HG03196 (cell line): ENCODE data around the gene CASP7.
"Not testable (repeated sequence)": the region's sequence is repeated elsewhere in the genome, so short reads cannot be mapped to it uniquely, and the experiment has no call there.

Source experiments
- ATAC-seq: cut with Tn5 transposase; IDR thresholded peaks from one replicate; pipeline ENCODE4 v1.9.1; 2021; ENCODE audit not compliant: unreplicated experiment

Gene CASP7

GRCh38 chr10:113679463-113680189 is at the start of gene CASP7:
Gene CASP7 (plus strand): TSS chr10:113679912. CDS start chr10:113697494, 17,582 bp downstream.
- ATAC-seq = peak; percentile 62

DNA sequence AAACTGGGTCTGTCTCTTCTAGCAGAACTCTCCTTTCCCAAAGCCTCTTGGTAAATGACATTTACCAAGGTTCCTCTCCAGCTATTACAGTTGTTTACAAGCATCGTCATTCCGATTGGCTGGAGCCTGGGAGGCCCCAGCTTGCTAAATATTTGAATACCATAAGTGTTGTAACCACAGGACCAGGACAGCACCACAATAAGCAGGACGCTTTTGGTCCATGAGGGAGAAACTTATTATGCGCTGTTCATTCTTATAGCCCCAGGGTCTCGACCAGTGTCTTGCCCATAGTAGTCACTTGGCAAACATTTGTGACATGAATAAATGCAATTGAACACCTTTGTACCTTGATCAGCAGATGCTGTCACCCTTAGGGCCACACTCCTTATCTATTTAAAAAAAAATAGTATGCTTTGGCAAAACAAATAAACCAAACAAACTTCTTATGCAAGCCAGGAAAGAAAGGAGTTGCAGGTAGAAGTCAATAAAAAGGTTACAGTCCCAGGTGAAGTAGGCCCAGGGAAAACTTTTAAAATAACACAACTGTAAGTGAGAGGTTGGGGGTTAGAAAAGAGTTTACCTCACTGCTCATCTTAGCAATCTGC is 48.7 kb upstream of the CASP7 start:
- ATAC-seq = no peak

GRCh38 chr10:113631684-113632367 is 47.9 kb upstream of the CASP7 start:
- ATAC-seq = no peak

- ATAC-seq = no peak
These were observed 39.7 kb upstream of the CASP7 start for GRCh38 chr10:113639966-113640365.

- ATAC-seq = no peak
These were observed 38.0 kb upstream of the CASP7 start for GRCh38 chr10:113641702-113642101.

GRCh38 chr10:113643183-113643582 is 36.5 kb upstream of the CASP7 start:
- no peak for ATAC-seq

GRCh38 chr10:113644185-113645120 is 35.3 kb upstream of the CASP7 start:
- ATAC-seq = no peak

DNA sequence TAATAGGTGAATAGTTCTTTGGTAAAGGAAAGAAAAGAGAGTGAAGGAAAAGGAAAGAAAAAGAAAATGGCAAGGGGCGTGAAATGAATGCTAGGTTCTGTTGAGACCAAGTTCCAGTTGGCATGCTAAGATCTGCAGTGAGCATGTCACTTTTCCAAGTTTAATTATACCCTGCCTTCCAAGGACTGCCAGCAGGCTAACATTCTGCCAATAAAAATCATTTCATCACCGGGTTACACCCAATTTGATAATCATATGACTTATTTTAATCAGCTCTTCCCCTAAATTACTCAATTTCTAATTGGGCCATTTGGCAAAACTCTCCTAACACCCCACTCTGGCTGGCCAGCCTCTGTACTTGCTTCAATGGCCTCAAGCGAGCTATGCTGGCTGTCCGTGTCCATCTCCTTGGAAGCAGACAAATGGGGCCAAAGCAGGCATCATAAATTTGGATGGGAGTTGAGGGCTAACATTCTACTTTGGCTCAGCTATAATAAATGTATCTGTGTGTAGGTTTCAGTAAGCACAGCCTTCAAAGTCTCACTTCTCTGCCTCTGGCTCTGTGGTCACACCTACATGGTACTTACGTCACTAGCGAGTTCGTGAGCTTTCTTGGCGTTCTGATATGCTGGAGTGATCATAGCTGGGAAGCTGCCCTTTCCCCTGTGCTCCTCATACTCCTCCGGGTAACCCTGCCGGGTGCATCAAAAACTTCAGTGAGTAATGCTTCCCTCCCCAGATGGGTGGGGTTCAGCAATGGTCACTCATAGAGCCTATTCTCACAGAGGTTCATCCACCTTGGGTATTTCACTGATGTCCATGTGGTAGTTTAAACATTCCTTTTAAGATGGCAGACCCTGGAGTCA is 33.1 kb upstream of the CASP7 start:
- ATAC-seq = no peak

DNA sequence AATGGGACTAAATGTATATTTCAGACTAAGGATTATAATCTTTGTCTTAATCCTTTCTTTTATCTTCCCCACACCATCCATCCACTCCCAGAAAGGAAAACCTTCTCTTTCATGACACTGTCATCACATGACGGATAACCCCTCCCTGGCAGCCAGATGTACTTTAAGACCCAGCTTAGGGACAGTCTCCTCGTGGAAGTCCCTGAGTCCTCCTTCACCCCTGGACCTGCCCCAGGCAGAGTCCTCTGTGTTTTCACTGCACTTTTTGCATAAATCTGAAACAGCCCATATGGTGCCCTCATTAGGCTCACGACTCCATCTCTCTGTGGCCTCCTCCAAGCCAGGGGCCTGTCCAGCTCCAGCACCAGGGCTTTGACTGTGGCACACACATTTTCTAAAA is 31.9 kb upstream of the CASP7 start:
- ATAC-seq = no peak

DNA sequence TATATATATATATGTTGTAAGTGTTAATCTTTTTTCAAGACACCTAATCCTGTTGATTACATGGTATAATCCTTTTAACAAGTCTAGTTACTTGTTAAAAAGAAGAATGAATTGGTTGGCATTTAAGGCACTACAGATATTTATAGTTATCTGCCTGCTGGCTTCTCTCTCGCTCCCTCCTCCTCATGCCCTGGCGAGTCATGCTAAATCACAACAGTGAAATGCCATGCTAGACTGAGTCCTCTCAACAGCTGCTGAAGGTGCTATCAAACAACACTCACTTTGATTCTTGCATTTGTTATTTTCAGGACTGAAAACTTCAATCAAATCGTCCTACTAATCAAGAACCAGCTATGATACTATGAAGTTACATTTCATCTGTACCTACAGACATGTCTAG is 31.2 kb upstream of the CASP7 start:
- no peak for ATAC-seq

GRCh38 chr10:113650172-113650571 is 29.5 kb upstream of the CASP7 start:
- no peak for ATAC-seq

GRCh38 chr10:113651021-113651420 is 28.7 kb upstream of the CASP7 start:
- ATAC-seq = no peak

GRCh38 chr10:113651898-113652297 is 27.8 kb upstream of the CASP7 start:
- ATAC-seq = no peak

- ATAC-seq = not testable (repeated sequence)
These were observed 27.3 kb upstream of the CASP7 start for GRCh38 chr10:113652456-113652855.

- no peak for ATAC-seq
These were observed 22.8 kb upstream of the CASP7 start for GRCh38 chr10:113656896-113657295.

DNA sequence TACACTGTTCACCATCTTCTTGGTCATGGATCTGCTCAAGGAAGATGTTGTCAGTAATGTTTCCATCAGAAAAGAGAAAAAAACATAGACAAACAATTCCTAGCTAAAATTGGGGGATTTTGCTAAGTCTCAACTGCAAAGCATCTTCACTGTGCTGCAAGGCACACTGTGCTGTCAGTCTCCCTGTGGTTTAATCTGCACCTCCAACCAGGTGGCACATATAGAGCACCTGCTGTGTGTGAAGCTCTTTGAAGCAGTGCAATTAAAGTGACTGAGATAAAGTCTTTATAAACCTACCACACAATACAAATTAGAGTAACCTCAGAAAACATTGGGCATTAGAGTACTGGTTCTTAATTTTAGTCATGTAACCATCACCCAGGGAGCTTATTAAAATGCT is 22.2 kb upstream of the CASP7 start:
- ATAC-seq = no peak

DNA sequence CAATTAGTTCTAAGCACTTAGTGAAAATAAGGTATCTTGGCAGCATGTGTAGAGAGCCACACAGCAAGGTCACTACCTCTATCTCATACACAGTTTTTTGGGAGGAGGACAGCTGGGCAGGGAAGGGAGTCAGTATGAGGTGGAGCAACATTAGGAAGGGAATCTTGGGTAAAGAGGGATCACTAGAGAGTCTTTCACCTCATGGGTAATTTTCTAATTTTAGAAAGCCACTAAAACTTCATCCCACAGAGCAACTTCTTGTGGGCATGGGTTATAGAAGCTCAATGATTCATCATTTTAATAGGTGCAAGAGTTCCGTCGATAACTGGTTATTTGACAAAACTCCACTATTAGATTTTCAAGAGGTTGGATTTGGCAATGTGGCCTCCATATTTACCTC is 18.4 kb upstream of the CASP7 start:
- no peak for ATAC-seq

DNA sequence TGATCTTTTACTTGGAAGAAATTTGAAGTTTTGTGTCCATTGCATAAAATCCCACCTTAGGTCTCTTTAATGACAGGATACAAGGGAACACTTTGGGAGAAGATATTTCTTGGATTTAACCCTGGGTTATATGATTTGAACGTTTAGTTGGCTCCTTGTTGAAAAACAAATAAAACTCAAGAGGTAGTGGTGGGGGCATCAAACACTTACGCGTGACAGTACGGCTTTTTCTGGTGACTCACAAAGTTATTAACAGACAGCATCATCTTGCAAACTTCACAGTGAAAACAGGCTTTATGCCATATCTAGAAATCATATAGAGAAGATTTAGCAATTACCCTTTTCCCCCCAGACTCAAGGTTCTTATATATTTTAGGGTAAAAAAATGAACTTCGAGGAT is 16.6 kb upstream of the CASP7 start:
- ATAC-seq = no peak

GRCh38 chr10:113663908-113664307 is 15.8 kb upstream of the CASP7 start, which contains the start of gene NRAP:
Gene NRAP (minus strand): TSS chr10:113664041. CDS start chr10:113663882, 159 bp downstream.
- no peak for ATAC-seq

GRCh38 chr10:113665352-113665751 is 14.4 kb upstream of the CASP7 start:
- ATAC-seq = no peak
